Femur (tissue), 1 donor: ENCODE results near the gene TLK1.
"Not testable (repeated sequence)": the region's sequence is repeated elsewhere in the genome, so short reads cannot be mapped to it uniquely, and the experiment has no call there.

Experiments
- DNase-seq: peaks from one replicate; pipeline ENCODE4 v3.0.0-alpha.2; 2017

TLK1 gene

GRCh38 chr2:171167352-171167997 is 6.8 kb upstream of the TLK1 start:
- no peak for DNase-seq

GRCh38 chr2:171166328-171166983 is 5.8 kb upstream of the TLK1 start:
- DNase-seq, result no peak

DNA sequence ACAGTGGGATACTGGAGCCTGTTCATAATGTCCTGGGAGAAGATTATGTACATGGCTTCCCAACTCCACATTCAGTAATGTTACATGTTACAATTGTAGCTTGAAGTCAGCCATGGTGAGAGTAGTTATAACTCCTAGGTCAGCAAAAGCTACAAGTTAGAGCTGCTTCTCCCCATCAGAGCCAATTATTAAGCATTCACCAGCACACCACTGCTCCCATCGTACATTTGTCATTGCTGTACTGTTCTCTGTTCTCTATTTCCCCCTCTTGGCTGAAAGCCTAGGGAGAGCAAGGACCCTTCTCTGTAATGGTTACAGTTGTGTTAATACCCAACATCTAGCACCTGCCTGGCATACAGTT is 5.3 kb upstream of the TLK1 start:
- no peak for DNase-seq

- no peak for DNase-seq
These were observed 2.6 kb upstream of the TLK1 start for GRCh38 chr2:171163261-171163660.

- not testable (repeated sequence) for DNase-seq
These were observed 2.0 kb upstream of the TLK1 start for GRCh38 chr2:171162522-171163197.

GRCh38 chr2:171160956-171161740 is 455 bp upstream of the TLK1 start:
- DNase-seq, result peak; percentile 81

DNA sequence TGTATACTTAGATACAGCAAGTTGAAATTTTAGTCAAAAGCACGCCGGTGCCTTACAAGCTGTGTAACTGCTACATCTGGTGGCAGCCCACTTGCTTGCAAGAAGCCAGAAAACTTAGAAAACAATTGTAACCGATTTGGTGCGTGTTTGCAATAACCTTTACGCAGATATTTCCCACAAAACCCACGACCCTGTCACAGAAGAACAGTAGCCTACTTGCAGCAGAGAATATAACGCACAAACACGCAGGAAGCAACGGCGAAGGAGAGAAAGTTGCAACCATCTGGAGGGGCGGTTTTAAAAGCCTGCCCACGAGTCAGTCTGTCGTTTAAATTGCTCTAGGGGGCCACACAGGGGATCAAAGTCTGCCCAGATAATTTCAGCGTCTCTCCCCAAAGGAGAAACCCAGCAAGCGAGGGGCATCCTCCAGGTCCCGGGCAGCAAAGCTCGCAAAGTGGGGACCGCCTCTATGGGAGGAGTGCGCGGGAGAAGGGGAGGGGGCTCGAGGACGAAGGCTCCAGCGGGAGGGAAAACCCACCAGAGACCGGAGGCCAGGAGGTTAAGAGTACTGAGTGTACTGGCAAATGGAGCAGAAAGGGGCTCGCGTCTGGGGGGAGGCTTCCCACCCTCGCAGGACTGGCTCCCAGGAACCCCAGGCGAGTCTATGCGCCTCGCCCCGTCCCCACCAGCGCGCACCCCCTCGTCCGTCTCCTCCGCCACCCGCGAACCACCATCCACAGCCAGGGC is 1.1 kb downstream of the TLK1 start:
- DNase-seq, result peak; percentile 75

GRCh38 chr2:171158790-171159371 is 1.8 kb downstream of the TLK1 start:
- DNase-seq, result no peak

DNA sequence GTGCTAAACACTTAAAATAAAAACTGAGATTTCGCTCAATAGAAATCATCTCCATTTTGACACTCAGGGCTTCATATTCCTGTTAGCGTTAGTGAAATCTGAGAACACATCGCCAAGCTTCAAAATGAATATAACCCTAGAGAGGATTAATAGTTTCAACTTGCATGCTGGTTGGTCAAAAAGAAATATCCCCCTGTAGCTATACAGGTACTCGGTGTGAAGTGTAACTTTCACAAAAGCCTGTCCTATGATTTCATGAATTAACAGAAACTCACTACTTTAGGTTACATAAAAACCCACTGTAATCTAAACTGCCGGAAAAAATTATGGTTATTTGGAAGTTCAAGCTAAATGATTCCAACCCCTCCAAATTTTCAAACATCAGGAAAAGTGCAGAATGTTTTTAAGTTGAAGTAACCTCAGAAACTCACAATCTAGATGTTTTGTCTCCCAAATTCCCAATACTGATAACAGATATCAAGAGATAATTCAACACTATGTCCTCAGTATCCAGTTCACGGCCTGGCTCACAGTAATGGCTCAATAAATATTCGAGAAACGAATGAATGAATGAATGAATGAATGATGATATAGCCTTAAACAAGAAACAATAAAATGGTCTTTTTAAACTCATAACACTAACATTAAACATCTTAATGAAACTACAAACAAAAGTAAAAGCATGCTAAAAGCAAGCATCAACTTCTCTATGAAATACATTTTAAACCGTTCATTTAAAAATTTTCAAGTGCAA is 2.5 kb downstream of the TLK1 start:
- no peak for DNase-seq

DNA sequence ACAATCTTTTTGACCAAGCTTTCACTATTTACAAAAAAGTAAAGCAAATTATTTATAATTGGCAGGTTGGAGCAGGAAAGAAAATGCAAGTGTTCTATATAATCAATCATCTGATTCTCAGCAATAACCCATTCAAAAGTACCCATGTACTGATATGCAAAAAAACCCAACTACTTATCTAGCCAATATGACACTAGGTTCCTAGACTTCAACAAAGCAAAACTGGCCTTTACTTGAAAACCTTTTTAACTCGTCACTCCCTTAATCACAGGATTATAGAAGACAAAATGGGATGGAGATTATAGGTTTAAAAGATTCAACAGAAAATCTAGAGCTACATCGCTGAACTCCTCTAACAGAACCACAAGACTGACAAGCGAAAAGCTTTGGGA is 3.6 kb downstream of the TLK1 start:
- no peak for DNase-seq

GRCh38 chr2:171154348-171154747 is 6.3 kb downstream of the TLK1 start:
- no peak for DNase-seq

- DNase-seq, result no peak
These were observed 9.9 kb downstream of the TLK1 start for GRCh38 chr2:171150694-171151285.

GRCh38 chr2:171149986-171150693 is 10.6 kb downstream of the TLK1 start:
- DNase-seq, result no peak

DNA sequence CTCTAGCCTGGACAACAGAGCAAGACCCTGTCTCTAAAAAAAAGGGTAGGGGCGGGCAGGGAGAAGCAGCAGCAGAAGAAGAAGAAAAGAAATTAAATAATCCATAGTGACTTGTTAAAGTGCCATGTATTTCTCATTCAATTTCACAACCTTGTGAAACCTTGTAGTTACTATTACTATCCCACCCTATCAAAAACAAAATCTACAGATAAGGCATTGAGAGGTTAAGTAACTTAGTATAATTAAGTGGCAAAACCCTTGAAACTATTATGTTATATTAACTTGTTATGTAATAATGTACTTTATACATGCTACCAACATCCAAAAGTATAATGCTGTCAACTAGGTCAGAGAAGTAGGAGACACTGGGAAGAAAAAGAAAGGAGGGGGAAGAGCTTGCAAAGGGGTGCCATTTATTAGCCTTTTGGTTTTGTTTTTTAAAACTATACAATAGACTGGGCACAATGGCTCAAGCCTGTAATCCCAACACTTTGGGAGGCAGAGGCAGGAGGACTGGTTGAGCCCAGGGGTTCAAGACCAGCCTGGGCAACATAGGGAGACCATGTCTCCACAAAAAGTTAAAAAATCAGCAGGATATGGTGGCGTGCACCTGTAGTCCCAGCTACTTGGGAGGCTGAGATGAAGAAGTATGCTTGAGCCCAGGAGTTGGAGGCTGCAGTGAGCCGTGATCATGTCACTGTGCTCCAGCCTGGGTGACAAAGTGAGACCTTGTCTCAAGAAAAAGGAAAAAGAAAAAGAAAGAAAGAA is 11.3 kb downstream of the TLK1 start:
- no peak for DNase-seq

DNA sequence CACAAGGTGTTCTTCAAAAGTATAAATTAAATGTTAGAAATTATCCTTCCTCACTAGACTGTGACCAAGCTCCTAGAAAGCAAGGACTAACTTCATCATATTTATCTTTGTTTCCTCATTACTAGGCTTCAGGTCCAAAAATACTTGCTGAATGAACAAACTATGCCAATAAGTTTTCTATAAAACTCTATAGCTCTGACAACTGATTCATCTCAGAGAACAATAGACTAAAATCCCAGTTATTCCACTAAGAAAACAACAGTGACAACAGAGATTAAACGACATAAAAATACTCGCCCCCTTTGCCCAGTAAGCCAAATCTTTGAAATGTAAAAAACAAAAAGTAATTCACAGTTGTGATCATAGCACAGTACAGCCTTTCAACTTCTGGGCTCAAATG is 13.6 kb downstream of the TLK1 start:
- no peak for DNase-seq

GRCh38 chr2:171146633-171147032 is 14.1 kb downstream of the TLK1 start:
- no peak for DNase-seq

DNA sequence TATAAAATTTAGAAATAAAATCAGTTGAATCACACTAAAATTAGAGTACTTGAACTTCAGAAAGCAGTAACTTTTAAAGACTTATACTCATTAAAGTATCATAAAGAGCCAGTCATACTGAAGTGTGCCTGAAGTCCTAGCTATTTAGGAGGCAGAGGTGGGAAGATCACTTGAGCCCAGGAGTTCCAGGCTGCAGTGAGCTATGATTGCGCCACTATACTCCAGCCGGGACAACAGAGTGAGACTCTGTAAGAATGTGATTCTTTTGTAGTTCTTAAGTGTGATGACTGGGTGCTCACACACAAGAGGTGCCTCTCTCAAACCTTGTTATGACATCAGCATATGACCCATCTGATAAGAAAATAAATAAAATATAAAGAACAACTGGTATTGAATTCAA is 14.6 kb downstream of the TLK1 start:
- no peak for DNase-seq

DNA sequence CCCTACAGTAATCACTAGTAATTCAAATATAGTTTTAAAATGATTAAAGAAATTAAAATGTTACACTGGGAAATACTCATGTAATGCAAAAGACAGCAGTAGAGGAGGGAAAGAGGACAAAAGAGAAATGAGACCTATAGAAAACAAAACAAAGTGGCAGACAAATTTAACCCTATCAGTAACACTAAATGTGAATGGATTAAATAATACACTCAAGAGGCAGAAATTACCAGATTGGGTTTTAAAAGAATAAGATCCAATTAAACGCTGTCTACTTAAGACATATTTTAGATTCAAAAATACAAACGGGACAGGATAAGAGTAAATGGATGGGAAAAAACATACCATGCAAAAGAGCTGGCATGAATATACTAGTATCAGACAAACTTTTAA is 17.0 kb downstream of the TLK1 start:
- DNase-seq, result no peak

GRCh38 chr2:171142398-171142797 is 18.3 kb downstream of the TLK1 start:
- DNase-seq, result no peak

DNA sequence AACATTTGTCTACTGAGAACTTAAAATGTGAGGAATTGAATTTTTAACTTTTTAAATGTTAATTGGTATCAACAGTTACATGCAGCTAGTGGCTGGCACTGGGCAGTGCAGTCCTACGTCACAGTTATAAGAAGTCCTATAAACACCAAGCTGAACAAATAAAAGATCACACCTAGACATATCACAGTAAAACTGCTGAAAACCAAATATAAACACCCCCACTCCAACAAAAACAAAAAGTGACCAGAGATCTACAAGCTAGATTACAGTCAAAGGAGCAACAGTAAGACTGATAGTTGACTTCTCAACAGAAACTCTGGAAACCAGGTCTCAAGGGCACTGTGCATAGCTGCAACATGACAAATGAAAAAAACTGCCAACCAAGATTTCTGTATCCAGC is 19.4 kb downstream of the TLK1 start:
- no peak for DNase-seq
